SKM-1 treated with dmso at 0.1 percent for 144 hours (cell line): ENCODE data around the gene TTC21B.
"Not testable (repeated sequence)": the region's sequence is repeated elsewhere in the genome, so short reads cannot be mapped to it uniquely, and the experiment has no call there.

Source experiments
- DNase-seq: peaks from one replicate; lab custom pipeline; 2025; ENCODE audit not compliant: unreplicated experiment; lab: John Stamatoyannopoulos, UW

Gene TTC21B

DNA sequence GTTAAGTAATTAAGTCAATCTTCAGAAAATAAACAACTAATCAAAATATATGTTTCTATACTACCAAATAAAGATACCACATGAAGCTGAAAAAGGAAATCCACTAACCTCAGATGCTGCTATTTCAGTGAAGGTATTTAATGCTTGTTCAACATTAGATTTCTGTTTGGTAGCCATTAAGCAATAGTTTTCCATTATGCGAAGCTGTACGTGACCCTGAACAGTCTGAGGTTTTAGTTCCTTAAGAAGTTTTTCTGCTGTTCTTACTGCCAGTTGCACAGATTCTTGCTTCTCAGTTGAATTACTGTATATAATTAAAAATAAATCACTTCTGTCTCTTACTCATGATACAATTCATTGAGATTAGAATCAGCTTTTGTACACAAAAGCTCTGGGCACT lies 65.4 kb downstream of the TTC21B start:
- DNase-seq: no peak

DNA sequence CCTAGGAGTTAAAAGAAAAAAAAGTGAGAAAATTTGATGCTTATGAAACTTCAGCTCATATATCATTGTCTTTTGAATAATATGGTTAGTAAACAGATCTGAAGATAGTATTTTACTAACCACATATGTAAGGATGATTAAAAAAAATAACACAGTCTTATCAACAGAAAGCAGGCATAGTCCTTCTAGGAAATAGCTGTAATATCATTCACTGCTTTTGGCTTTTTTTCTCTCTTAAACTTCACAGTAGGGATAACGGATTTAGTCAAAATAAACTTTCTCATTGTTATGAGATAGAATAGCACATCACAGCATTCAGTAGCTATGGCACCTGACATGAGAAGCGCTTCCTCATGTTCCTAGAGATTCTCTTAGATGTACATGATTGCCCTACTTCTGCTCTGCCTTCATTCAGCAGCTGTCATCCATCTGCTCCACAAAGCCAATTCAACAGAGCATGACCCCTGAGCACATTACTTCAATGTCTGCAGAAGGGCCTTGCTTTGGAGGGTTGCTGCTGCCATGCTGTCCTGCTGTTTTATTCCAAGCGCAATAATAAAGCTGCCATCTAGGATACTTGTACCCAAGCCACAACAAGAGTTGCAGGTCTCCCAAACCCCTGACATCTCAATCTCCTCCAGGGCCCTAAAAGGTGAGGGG lies 67.0 kb downstream of the TTC21B start:
- DNase-seq: no peak

DNA sequence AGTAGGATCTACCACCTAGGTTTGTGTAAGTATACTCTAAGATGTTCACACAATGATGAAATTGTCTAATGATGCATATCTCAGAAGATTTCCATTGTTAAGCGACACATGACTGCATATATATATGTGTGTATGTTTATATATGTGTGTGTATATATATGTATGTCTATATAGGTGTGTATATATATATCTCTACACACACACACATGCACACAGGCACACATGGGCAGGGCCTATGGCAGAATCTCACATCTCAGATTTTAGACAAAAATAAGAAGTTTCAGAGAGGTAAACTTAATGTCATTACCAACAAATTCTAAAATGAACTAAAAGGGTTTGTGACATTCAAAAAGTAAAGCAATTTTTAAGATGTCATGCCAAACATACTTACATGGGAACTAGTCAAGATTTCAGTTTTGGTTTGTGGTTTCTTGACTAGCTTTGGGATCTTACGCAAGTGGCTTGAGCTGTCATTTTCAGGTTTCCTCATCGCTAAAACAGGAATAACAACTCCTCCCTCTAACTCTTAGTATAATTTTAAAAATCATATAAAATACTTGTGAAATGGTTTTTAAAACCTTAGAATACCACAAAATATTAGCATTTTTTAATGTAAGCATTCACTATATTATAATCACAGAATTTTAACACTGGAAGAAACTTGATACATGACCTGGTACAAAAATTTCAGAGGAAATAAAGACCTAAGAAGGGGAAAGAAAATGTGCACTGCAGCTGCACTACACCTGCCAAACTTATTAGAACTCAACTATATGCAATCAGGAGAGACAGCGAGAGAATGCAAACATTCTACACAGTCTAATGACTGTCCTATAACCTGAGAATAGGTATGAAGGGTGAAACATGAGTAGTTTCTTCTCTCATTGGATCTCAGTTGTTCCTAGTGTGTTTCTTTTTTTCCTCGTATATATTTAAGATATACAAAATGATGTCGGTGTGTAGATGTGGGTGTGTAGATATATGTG lies 75.7 kb downstream of the TTC21B start:
- DNase-seq: peak; percentile 86

DNA sequence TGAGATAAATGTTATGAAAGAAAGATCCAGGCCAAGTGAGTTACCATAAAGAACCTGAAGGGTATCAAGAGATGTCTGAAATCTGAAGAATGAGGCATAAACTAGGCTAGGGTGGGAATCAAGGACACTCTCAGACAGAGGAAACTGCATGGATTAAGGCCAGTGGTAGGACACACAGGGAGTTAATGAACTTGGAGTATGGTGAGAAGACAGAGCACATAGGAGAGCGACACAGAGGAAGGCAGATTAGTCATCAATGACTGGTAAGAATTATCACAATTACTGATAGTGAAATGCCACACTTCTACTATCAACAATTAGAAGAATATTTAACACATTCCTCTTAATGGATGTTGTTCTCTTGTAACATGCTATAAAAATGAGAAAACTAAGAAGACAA lies 76.9 kb downstream of the TTC21B start:
- DNase-seq: no peak

DNA sequence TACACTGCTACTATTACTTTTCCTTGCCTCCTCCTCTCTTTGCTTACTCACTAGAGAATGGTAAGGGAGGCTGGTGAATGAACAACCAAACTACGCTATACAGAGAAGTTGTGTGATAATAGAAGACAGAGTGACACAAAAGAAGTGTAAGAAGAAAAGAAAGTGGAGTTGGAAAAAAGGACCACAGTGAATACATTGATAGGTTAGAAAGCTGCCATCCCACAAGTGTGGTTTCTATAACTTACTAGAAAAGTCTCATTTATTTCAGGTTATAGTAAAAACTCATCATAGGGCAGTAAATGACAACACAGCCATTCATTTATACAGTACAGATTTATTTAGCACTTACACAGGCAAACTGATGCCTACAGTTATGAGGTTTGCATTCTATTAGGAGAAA lies 77.3 kb downstream of the TTC21B start:
- DNase-seq: no peak

DNA sequence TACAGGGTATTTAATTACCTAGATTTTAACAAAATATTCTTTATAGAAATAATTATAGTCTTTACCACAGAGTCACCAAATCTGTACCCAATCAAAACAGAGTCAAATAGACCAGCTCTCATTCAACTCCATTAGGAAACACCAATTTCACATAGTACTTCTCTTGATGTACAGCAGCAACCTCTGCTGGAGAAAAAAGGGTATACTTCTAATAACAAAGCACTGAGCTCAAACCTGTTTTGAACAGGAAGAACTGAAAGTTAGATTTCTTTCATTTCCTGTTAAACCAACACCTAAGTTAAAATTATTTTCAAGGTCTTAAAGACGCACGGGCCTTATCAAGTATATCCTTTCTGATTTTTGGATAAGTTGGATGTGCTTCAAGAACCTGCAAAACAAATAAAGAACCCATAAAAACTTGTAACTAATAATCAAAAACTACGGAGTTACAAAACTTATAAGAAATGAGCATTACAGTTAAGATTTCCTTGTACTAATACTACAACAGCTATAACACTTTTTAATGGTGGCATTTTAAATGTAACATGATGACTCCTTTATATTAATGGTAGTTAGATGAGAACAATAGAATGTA lies 79.0 kb downstream of the TTC21B start:
- DNase-seq: peak; percentile 73

DNA sequence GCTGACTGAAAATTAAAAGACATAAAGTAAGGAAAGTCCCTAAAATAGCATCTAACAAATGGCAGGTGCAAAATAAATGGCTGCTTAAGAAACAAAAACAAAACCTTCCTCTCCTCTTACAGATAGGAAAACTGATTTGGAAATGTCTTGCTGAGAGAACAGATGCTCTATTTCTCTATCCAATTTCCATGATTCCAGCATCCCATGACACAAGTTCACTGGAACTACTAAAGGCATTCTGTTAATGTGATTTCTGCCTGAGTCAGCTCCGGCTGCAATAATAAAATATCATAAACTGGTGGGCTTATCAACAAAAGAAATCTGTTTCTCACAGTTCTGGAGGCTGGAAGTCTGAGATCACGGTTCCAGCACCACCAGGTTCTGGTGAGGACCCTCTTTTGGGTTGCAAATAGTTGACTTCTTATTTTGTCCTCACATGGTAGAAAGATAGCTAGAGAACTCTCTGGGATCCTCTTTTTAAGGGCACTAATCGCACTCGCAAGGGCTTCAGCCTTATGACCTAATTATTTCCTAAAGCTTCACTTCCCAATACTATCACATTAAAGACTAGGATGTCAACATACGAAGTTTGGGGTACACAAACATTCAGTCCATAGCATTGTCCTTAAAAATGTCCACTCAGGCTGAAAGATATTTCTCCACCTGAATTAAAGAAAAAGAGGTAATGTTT lies 81.3 kb downstream of the TTC21B start:
- no peak for DNase-seq

DNA sequence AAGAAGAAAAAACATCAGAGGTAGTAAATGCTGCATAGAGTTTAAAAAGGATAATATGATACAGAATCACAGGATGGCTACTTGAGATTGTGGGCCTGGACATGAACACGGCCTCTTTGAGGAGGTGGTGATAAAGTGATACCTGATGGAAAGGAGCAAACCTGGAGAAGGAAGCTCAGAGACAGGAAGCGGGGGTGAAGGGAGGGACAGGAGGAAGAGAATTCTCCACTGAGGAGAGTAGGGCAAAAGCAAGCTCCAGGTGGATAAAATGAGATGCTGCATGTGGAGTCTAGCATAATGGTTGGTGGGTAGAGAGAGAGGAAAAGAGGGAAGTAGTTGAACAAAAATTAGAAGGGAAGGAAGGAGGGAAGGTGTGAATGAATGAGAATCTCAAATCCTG lies 82.6 kb downstream of the TTC21B start:
- no peak for DNase-seq

DNA sequence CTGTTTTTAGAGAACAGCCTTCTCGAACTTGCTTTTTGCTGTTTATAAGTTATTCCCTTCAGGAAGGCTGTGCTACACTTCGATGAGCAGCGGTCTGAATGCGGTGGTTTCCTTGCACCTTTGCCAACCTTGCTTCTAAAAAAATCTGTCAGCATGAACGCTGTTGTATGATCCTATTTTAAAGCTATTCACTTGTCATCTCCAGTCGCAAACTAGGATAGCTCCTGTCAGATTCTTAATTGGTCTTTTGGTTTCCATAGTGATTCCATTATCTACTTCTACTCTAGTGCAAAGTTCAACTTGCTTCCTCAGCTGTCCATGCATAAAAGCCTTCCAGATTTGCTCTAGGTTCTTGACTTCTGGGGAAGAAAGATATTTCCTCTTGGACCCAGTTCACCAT lies 83.2 kb downstream of the TTC21B start:
- DNase-seq: no peak

DNA sequence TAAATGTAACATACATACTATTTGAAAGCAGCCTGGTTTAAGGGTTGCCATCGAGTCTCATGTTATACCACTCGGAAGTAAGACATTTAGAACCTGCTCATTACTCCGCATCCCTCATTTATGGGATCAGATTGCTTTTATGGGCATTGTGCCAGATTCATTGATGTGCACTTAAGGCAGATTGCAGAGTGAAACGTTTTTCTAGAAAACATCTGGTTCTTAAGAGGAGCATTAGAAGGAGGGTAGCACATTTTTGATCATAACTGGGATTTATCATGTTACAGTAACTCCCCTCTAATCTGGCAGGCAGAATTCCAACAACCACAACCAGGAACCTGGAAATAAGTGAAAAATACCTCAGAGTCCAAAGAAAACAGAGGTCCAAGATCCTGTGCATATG lies 85.4 kb downstream of the TTC21B start:
- no peak for DNase-seq

DNA sequence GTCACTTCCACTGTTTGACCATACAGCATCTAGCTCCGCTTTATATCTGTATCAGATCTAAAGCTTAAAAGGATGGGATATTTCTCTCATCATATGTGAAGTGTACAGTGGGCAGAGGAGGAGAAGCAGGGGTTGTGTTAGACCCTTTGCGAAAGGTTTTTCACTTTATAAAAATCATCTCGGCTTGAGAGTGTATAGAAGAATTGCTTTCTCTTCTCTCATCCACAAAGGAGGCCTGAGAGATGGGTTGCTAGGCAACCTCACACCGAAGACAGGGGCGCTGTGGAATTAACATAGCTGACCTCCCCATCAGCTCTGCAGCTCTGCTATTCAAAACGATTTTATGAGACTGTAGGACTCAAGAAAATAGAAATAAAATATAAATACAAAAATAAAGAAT lies 89.3 kb downstream of the TTC21B start:
- no peak for DNase-seq

DNA sequence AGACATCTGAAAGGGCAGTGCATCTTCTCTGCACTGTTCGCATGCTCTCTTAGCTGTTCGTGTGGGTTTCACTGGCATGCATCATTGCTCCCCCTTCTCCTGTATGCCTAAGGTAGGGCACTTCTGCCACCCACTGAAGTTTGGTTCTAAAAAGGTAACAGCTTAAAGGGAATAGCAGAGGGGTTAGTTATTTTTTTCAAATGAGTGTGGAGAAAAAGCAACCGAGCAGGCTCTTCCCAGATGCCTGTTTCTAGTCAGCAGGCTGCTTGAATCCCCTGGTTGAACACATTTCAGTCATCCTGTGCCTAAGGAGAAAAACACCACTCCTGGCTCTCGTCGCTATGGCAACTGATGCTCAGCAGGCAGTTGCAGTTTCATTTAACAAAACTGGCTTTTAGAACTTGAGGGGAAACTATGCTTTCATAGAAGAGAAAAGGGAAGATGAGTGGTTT lies 89.7 kb downstream of the TTC21B start:
- no peak for DNase-seq

DNA sequence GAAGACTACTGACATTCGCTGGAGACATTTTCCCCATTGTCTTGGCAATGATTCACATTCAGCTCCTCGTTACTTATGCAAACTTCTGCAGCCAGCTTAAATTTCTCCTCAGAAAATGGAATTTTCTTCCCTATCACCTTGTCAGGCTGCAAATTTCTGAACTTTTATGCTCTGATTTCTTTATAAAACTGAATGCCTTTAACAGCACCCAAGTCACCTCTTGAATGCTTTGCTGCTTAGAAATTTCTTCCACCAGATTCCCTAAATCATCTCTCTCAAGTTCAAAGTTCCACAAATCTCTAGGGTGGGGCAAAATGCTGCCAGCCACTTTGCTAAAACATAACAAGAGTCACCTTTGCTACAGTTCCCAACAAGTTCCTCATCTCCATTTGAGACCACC lies 92.5 kb downstream of the TTC21B start:
- not testable (repeated sequence) for DNase-seq

DNA sequence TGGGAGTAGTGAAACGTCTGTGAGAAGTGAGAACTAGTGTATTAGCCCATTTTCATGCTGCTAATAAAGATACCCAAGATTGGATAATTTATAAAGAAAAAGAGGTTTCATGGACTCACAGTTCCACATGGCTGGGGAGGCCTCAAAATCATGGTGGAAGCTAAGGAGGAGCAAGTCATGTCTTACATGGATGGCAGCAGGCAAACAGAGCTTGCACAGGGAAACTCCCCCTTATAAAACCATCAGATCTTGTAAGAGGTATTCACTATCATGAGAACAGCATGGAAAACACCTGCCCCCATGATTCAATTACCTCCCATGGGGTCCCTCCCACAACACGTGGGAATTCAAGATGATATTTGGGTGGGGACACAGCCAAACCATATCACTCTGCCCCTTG lies 93.9 kb downstream of the TTC21B start:
- DNase-seq: not testable (repeated sequence)

DNA sequence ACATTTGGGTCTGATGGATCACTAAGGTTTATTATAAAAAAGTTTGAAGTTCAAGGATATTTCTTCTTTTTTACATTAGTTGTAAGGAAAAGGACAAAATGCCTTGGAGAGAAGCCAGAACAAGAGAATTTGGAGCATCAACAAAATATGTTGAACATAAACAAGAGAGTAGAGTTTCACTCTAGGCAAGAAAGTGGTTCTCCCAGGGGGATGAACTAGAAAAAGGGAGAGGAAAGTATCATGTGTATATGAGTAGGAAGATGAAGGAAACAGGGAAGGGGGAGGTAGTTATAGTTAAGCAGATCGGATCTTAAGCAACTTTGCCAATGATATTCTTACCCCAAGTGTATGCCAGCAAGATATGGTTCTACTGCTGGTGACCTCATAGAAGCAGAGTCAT lies 95.7 kb downstream of the TTC21B start:
- DNase-seq: no peak

DNA sequence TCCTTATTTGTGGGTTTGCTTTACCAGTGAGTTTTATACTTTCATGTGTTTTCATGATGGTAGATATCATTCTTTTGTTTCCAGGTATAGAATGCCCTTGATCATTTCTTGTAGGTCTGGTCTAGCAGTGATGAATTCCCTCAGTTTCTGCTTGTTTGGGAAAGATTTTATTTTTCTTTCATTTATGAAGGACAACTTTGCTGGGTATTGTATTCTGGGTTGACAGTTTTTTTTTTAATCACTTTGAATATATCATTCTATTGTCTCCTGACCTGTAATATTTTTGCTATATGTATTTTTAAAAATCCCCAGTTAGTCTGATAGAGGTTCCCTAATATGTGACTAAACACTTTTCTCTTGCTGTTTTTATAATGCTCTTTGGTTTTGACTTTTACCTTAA lies 101.2 kb downstream of the TTC21B start:
- no peak for DNase-seq

DNA sequence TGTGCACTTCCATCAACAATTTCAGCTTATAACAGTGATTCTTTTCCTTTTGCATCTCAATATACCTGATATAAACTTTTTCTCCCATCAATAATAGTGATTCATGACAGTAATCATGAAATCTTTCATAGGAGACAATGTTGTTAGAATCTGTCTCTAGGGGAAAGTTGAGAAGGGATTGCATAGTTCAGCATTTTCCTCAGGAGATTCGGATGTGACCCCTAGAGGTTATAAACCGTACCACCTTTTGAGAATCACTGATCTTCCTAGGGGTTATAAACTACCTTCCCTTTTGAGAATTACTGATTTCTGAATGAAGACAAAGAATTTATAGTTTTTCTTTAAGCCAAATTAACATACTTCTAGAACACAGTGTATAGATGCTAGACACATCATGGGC lies 106.6 kb downstream of the TTC21B start:
- no peak for DNase-seq

DNA sequence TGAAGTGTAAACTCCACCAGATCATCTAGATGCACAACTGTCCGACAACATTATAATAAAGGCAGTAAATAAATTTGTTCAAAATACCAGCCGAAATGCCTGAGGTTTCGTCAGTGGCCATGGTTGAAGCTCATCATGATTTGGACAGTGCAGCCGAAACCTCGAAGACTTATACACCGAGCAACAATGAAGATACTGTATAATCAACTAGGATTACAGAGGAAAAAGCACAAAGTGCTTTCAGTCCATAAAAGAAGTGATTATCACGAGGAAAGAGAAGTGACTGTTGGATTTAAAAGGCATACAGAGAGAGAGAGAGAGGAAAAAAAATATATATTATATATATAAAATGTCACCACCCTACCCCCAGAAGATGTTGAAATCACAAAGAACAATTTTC lies 107.5 kb downstream of the TTC21B start:
- no peak for DNase-seq

DNA sequence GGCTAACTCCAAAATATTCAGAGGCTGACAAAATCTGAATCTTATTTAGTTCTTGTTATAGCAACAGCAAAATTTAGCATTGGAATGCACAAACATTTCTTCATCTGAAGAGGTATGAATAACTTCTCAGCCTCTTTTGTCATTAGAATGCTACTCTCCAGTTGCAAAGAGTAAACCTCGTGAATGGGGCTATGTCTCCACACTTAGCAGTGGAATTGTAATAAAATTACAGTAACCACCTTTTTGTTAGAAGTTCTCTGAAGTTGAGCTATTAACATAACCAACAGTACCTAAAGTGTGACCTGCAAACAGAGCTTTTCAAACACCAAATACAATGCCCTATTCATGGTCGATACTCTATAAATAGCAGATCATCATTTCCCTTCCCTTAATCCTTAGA lies 109.4 kb downstream of the TTC21B start:
- no peak for DNase-seq

DNA sequence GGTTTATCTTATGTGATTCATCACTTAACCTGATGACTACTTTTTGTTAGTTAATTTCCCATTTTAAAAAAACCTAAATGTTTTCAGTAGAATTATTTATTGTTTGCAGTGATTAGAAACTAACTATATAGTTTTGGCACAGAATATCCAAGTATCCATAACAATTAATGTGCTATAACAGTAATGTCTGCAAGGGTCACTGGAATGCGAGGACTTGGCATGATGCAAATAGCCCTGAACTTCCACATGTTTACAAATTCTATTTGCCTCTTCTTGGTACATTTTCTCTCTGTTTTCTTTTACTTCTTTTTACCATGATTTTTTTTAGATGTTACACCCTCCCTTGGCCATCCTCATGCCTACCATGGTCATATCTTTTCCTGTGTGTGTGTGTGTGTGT lies 110.2 kb downstream of the TTC21B start:
- DNase-seq: peak; percentile 100

DNA sequence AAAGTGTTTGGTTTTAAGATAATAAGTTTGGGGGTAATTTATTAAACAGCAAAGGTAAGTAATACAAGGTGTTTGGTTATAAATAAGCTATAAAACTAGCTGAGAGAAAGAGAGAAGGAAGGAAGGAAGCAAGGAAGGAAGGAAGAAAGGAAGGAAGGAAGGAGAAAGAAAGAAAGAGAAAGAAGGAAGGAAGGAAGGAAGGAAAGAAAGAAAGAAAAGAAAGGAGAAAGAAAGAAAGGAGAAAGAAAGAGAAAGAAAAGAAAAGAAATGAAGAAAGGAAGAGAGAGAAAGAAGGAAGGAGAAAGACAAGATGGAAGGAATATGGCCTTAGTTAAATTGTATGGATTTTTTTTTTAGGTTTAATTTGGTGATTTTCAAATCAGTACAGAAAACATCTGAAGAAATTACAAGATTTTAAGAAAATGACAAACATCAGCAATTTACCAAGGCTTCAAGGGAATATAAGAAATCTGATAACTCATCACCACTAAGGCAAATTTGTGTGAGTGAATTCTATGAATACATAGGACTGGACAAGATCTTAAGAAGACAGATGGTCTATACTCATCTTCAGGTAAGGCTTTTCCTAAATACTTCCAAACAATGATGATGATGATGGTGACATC lies 113.1 kb downstream of the TTC21B start:
- DNase-seq: no peak
